PC-9 (cell line): ENCODE data around the gene BEST2. TPM values are rescaled to one million over a fixed set of nuclear protein-coding genes. Genes with fewer than 3 reads are reported as not detected.

ENCODE experiments used
- BruUV-seq: library from RNA; stranded (reverse); fragments of 400-500 nt; replicated peaks from 2 replicates; lab custom pipeline; 2021; lab: Mats Ljungman, UMichigan
- CTCF ChIA-PET: fragments of 300-600 bp; sonication (Branson Sonifier 250); formaldehyde crosslinking; loops from one replicate; lab custom pipeline; 2022; ENCODE audit warnings: antibody characterized with exemption; lab: Charles Lee
- POLR2A ChIA-PET: fragments of 300-600 bp; sonication (Branson Sonifier 250); formaldehyde crosslinking; loops from one replicate; lab custom pipeline; 2022; ENCODE audit warnings: antibody characterized with exemption; ENCODE audit not compliant: unreplicated experiment; lab: Charles Lee
- DNase-seq, 2 experiments: peaks; one replicate each; pipeline versions ENCODE4 v3.0.0 to v3.0.0-alpha.2; 2015 to 2022; ENCODE audit warnings: mixed read lengths in 1 of 2
- H2AFZ ChIP-seq: fragments of 200-600 bp; sonication (generic); 2 replicates; pipeline ENCODE4 v1.8.1; 2017; ENCODE audit warnings: antibody characterized with exemption
- H3F3A ChIP-seq: fragments of 200-600 bp; sonication (generic); 2 replicates; pipeline ENCODE4 v1.8.1; 2017; ENCODE audit warnings: antibody characterized with exemption, mild to moderate bottlenecking, low read depth; ENCODE audit not compliant: insufficient read depth
- H3K27ac ChIP-seq: fragments of 200-600 bp; sonication (generic); 2 replicates; pipeline ENCODE4 v1.6.1; 2016; ENCODE audit warnings: mixed run types
- H3K27me3 ChIP-seq: fragments of 200-600 bp; sonication (generic); 2 replicates; pipeline ENCODE4 v1.6.1; 2016; ENCODE audit warnings: low read depth, mixed run types; ENCODE audit not compliant: insufficient read depth
- H3K36me3 ChIP-seq: fragments of 200-600 bp; sonication (generic); 2 replicates; pipeline ENCODE4 v1.6.1; 2016; ENCODE audit warnings: low read depth, mixed run types
- H3K4me1 ChIP-seq: fragments of 200-600 bp; sonication (generic); replicated peaks from 2 replicates; pipeline ENCODE4 v1.6.1; 2016; ENCODE audit warnings: mixed run types; ENCODE audit not compliant: insufficient read depth
- H3K4me2 ChIP-seq: fragments of 200-600 bp; sonication (generic); 2 replicates; pipeline ENCODE4 v1.6.1; 2017; ENCODE audit warnings: mixed run types
- H3K4me3 ChIP-seq: fragments of 200-600 bp; sonication (generic); 2 replicates; pipeline ENCODE4 v1.6.1; 2016; ENCODE audit warnings: mixed run types
- H3K79me2 ChIP-seq: fragments of 200-600 bp; sonication (generic); 2 replicates; pipeline ENCODE4 v1.6.1; 2017; ENCODE audit warnings: low read depth, mixed run types
- H3K9me2 ChIP-seq: fragments of 200-600 bp; sonication (generic); 2 replicates; pipeline ENCODE4 v1.8.1; 2017; ENCODE audit warnings: mild to moderate bottlenecking; ENCODE audit not compliant: insufficient read depth
- H3K9me3 ChIP-seq: fragments of 200-600 bp; sonication (generic); 2 replicates; pipeline ENCODE4 v1.8.1; 2016; ENCODE audit warnings: low read depth; ENCODE audit not compliant: insufficient read depth
- H4K20me1 ChIP-seq: fragments of 200-600 bp; sonication (generic); 2 replicates; pipeline ENCODE4 v1.8.1; 2017; ENCODE audit not compliant: insufficient read depth
- EZH2 ChIP-seq: fragments of 200-600 bp; sonication (generic); IDR thresholded peaks from 2 replicates; pipeline ENCODE4 v1.8.0; 2017; ENCODE audit warnings: antibody characterized with exemption, low read depth
- intact Hi-C: fragments of 100-400 bp; cut with micrococcal nuclease; formaldehyde crosslinking; loops from one replicate; pipeline ENCODE4 v1.10.0; 2022; ENCODE audit not compliant: unreplicated experiment
- total RNA-seq: library from RNA; stranded (reverse); gene quantifications from 2 replicates; pipeline ENCODE4 v1.2.3, GENCODE V29; 2021
- TF ChIP-seq, protein P1 (sequence below): fragments of 200-600 bp; sonication (generic); conservative IDR thresholded peaks from 2 replicates; pipeline ENCODE4 v1.6.1; 2017; ENCODE audit warnings: mixed run types, antibody characterized with exemption, mild to moderate bottlenecking, moderate library complexity

BEST2 gene
- total RNA-seq, 1 experiment from 2014 or later: not detected

DNA sequence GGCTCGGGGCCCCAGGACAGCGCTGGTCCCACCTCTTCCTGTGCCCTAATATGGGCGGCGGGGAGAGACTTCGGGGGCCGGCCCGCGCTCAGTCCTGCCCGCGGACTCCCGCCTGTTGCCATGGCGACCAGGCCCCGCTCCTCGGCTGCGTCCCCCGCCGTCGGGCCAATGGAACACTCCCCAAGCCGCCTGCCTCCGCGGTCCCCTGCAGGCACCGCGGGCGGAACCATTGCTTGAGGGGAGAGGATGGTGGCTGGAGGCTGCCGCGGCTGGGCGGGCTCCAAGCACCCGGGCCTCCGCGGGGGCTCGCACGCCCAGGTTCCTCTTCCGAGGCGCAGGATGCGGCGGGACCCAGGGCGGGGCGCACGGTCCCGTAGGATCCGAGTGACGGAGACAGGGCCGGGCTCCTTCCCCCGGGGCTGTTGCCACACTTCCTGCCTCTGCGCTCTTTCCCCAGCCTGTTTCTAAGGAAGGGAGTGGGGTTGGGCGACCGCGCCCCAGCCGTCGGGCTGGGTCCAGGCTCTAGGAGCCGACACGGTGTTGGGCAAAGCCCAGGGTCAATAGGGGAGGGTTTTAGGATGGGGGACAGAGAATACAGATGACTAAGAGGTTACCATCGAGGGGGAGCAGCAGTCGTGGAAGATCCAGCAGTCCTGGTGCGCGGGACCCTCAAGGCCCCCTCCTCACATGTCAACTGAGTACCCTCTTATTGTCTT is 38.5 kb downstream of the BEST2 start:
- H3K79me2 ChIP-seq: peaks cover 55% of the 10 kb centered on the region
- H3K36me3 ChIP-seq: no peaks in the 10 kb centered on the region; the same call in 1 of the 2 replicates
- TF ChIP-seq EZH2: no peak
- TF ChIP-seq, protein P1, sequence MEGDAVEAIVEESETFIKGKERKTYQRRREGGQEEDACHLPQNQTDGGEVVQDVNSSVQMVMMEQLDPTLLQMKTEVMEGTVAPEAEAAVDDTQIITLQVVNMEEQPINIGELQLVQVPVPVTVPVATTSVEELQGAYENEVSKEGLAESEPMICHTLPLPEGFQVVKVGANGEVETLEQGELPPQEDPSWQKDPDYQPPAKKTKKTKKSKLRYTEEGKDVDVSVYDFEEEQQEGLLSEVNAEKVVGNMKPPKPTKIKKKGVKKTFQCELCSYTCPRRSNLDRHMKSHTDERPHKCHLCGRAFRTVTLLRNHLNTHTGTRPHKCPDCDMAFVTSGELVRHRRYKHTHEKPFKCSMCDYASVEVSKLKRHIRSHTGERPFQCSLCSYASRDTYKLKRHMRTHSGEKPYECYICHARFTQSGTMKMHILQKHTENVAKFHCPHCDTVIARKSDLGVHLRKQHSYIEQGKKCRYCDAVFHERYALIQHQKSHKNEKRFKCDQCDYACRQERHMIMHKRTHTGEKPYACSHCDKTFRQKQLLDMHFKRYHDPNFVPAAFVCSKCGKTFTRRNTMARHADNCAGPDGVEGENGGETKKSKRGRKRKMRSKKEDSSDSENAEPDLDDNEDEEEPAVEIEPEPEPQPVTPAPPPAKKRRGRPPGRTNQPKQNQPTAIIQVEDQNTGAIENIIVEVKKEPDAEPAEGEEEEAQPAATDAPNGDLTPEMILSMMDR: no peak
- H3F3A ChIP-seq: peaks cover 79% of the 10 kb centered on the region
- peak; percentile 92 to 98 for DNase-seq
- POLR2A ChIA-PET: interaction anchor here (0.7 to 3.8 kb wide), 3 partner anchors 11 to 328 kb away, joined by 3 to 59 read pairs (median 18); no protein-coding TSS in a partner anchor
- no TSS peak for BruUV-seq
- no peaks in the 10 kb centered on the region for H3K9me2 ChIP-seq
- peak overlapping the region; percentile 91 for H3K4me2 ChIP-seq
- H4K20me1 ChIP-seq: peaks cover 18% of the 10 kb centered on the region
- peaks cover 61% of the 10 kb centered on the region for H3K4me1 ChIP-seq
- CTCF ChIA-PET: no interaction called here
- peak overlapping the region; percentile 86 for H3K27ac ChIP-seq
- H3K4me3 ChIP-seq: peak overlapping the region; percentile 73; the same call in 1 of the 2 replicates
- intact Hi-C loops: loop anchor here (5.0 to 10.0 kb wide), 2 partner anchors 372 to 1055 kb away; no protein-coding TSS in a partner anchor
- H3K9me3 ChIP-seq: no peaks in the 10 kb centered on the region
- no peak overlapping the region for H2AFZ ChIP-seq
- H3K27me3 ChIP-seq: no peaks in the 10 kb centered on the region

DNA sequence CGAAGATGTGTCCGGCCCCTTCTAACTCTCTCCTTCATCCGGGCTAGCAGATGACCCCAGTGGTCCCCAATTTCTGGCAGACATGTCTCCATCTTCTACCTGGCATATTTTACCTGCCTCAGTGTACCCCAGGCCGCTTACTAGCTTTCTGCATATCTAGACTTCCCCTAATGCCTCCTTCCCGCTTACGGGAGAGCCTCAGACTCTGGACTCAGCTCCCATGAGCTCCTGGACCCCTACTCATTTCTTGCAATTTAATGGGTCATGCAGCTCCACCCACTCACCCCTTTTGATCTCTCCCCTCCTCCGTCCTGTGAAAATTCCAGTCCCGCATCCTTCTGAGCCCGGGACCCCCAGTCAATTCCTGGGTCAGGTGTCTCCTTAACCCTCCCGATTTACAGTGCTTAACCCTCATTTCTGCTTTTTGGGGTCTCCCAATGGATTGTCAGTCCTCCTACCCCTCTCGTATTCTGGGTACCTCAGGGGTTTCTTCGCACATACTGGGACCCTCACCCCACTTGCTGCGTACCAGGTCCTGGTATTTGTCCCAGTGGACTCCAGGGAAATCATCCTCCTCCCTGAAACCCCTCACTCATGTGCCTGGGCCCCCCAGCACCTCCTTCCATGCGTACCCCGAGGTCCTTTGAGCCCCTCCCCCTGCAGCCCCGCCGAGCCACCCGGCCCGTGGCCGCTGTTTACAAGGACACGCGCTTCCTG is 39.2 kb downstream of the BEST2 start:
- no peaks in the 10 kb centered on the region for H3K9me2 ChIP-seq
- H3K4me1 ChIP-seq: peaks cover 60% of the 10 kb centered on the region
- no peaks in the 10 kb centered on the region; the same call in 1 of the 2 replicates for H3K36me3 ChIP-seq
- peak overlapping the region; percentile 86 for H3K27ac ChIP-seq
- no peak for TF ChIP-seq EZH2
- TF ChIP-seq, protein P1: no peak
- peaks cover 18% of the 10 kb centered on the region for H4K20me1 ChIP-seq
- BruUV-seq: no TSS peak
- peaks cover 76% of the 10 kb centered on the region for H3F3A ChIP-seq
- H3K79me2 ChIP-seq: peaks cover 52% of the 10 kb centered on the region
- H3K4me3 ChIP-seq: peak overlapping the region; percentile 73; the same call in 1 of the 2 replicates
- no peaks in the 10 kb centered on the region for H3K9me3 ChIP-seq
- peak in 1 of 2 experiments; percentile 34 for DNase-seq
- H2AFZ ChIP-seq: no peak overlapping the region
- ChIA-PET CTCF (interaction anchor here (0.6 to 0.9 kb wide), 2 partner anchors 8 to 103 kb away, joined by 3 to 10 read pairs; no protein-coding TSS in a partner anchor), POLR2A (interaction anchor here (0.8 to 3.8 kb wide), 4 partner anchors 8 to 1355 kb away, joined by 3 to 59 read pairs (median 12); partner anchors contain the start of gene PRKCSH)
- intact Hi-C loops: no loop called here
- peak overlapping the region; percentile 91 for H3K4me2 ChIP-seq
- H3K27me3 ChIP-seq: no peaks in the 10 kb centered on the region

DNA sequence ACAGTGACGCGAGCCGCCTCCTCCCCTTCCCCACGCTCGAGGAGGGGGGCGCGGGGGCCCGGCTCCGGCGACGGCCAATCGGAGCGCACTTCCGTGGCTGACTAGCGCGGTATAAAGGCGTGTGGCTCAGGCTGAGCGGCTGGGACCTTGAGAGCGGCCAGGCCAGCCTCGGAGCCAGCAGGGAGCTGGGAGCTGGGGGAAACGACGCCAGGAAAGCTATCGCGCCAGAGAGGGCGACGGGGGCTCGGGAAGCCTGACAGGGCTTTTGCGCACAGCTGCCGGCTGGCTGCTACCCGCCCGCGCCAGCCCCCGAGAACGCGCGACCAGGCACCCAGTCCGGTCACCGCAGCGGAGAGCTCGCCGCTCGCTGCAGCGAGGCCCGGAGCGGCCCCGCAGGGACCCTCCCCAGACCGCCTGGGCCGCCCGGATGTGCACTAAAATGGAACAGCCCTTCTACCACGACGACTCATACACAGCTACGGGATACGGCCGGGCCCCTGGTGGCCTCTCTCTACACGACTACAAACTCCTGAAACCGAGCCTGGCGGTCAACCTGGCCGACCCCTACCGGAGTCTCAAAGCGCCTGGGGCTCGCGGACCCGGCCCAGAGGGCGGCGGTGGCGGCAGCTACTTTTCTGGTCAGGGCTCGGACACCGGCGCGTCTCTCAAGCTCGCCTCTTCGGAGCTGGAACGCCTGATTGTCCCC is 39.9 kb downstream of the BEST2 start, which contains the start of gene JUNB:
Gene JUNB (plus strand): TSS at position 142 of the 706 bp plus-strand sequence. CDS start 286 bp downstream, at position 428.
- no TSS peak for BruUV-seq
- DNase-seq: peak; percentile 89 to 97
- Histone ChIP-seq H3K36me3 (no peaks in the 10 kb centered on the region; the same call in 1 of the 2 replicates), H3K4me2 (peak within 1 kb of the TSS; percentile 91), H3K27ac (peak within 1 kb of the TSS; percentile 86), H3K4me3 (peak within 1 kb of the TSS; percentile 73), H3K9me3 (no peaks in the 10 kb centered on the region), H3K27me3 (no peaks in the 10 kb centered on the region), H3K9me2 (no peaks in the 10 kb centered on the region), H3K4me1 (peaks cover 60% of the 10 kb centered on the region), H3F3A (peaks cover 77% of the 10 kb centered on the region), H4K20me1 (peaks cover 18% of the 10 kb centered on the region), H2AFZ (no peak within 1 kb of the TSS), H3K79me2 (peaks cover 52% of the 10 kb centered on the region)
- CTCF ChIA-PET: interaction anchor here (0.6 to 2.2 kb wide), 3 partner anchors 9 to 104 kb away, joined by 3 to 11 read pairs (median 10); no protein-coding TSS in a partner anchor
- TF ChIP-seq, protein P1: no peak; the same call in 1 of the 2 replicates
- no peak for TF ChIP-seq EZH2
- intact Hi-C loops: no loop called here
- POLR2A ChIA-PET: interaction anchor here (0.6 to 3.8 kb wide), 7 partner anchors 9 to 1356 kb away, joined by 3 to 59 read pairs (median 6); partner anchors contain the start of genes PRKCSH and TRIR
